Pancreas (tissue), 10 donors: Measurements from ENCODE around the gene TAF11L3. TPM values are rescaled to one million over a fixed set of nuclear protein-coding genes. Genes with fewer than 3 reads are reported as not detected.
"Not testable (repeated sequence)": the region's sequence is repeated elsewhere in the genome, so short reads cannot be mapped to it uniquely, and the experiment has no call there.

Experiments
- ATAC-seq, 4 donors: fragments of 200-7000 bp; cut with Tn5 transposase; one replicate each; pipeline versions ENCODE4 v1.8.0 to v1.9.1; 2020; ENCODE audit warnings: mild to moderate bottlenecking in 4 of 4, moderate library complexity in 4 of 4
- DNase-seq, 6 donors: peaks; one replicate each; pipeline ENCODE4 v3.0.0-alpha.2; 2020
- FAIRE-seq: peaks from 2 replicates; lab custom pipeline; 2012; peaks lifted over from hg19 to GRCh38; lab: Jason Lieb, UNC
- H3K27ac ChIP-seq, 4 donors: fragments of 200-600 bp; sonication (generic); 1 replicate in 3 of 4; 2 replicates in 1 of 4; pipeline versions ENCODE4 v1.5.0 to v1.8.0; 2020
- H3K27me3 ChIP-seq, 4 donors: fragments of 200-600 bp; one replicate each; pipeline ENCODE4 v1.8.0; 2021
- H3K36me3 ChIP-seq, 3 donors: fragments of 200-600 bp; sonication (generic) in 1 of 3; one replicate each; pipeline versions ENCODE4 v1.5.0 to v1.8.0; 2020 to 2021
- H3K4me1 ChIP-seq, 3 donors: fragments of 200-600 bp; one replicate each; pipeline ENCODE4 v1.8.0; 2021
- H3K4me3 ChIP-seq, 4 donors: fragments of 200-600 bp; sonication (generic) in 2 of 4; one replicate each; pipeline versions ENCODE4 v1.5.0 to v1.8.0; 2020 to 2021
- H3K9me3 ChIP-seq, 4 donors: fragments of 200-600 bp; one replicate each; pipeline ENCODE4 v1.8.0; 2021
- CTCF ChIP-seq, 4 donors: fragments of 200-600 bp; sonication (generic) in 3 of 4; IDR thresholded peaks; one replicate each; pipeline versions ENCODE4 v1.5.0 to v1.8.0; 2021; ENCODE audit warnings: antibody characterized with exemption in 4 of 4
- WGBS, 2 donors: extraction: QIAGEN DNeasy Blood & Tissue Kit; methylation state at CpG; one replicate each; pipeline ENCODE4 v1.1.7; 2013; 5-methylcytosine and 5-hydroxymethylcytosine counted together
- intact Hi-C, 3 donors: fragments of 100-400 bp; cut with DNase I; formaldehyde crosslinking; loops; one replicate each; pipeline versions ENCODE4 v1.11.1 to v1.14.2; 2022
- polyA plus RNA-seq, 2 donors: library from polyadenylated mRNA; stranded (reverse); fragments of 200-250 nt; gene quantifications; one replicate each; pipeline ENCODE4 v1.2.3, GENCODE V29; 2013
- total RNA-seq, 6 donors: library from RNA; stranded (reverse); fragmentation: NEBNext Ultra II Directional in 4 of 6; extraction: Animal tissue kit (Norgen Biotek cat#: 25700) in 4 of 6; gene quantifications; one replicate each; pipeline versions ENCODE4 v1.2.1 to v1.2.4, GENCODE V29; 2021 to 2023
- donor health status: healthy with polysubstance abuse.
- donor health status: DM: no; HTN: no; CAD: no; lungs with moderate emphysema.
- donor health status: DM: no; HTN: no; CAD: no.
- donor health status: control.
- donor health status: control.
- donor health status: Bipolar disorder and iron deficiency.
- donor health status: DM: yes; HTN: yes; CAD: no.
- donor health status: DM: no; HTN: no; CAD: no.
- donor health status: DM: no; HTN: no; CAD: no.
- donor health status: DM: yes; HTN: yes; CAD: no.

The TAF11L3 gene
- total and polyA plus RNA-seq, 8 donors = not detected

- WGBS, 2 donors = 82 to 90% methylated on average over 17 of the region's 17 CpGs
- no peaks in the 10 kb centered on the region for H3K27me3 ChIP-seq
- H3K4me3 ChIP-seq = no peak overlapping the region
- no peak for TF ChIP-seq CTCF (IDR thresholded peaks at IDR 0.05)
- ATAC-seq = no peak
- no peak for DNase-seq
- no peak for FAIRE-seq
- H3K36me3 ChIP-seq = no peaks in the 10 kb centered on the region
- H3K9me3 ChIP-seq = no peaks in the 10 kb centered on the region
- no peak overlapping the region for H3K27ac ChIP-seq
- H3K4me1 ChIP-seq = no peaks in the 10 kb centered on the region
- intact Hi-C loops = no loop called here
Observed at GRCh38 chr5:17511775-17512325, 6.3 kb upstream of the TAF11L3 start.

GRCh38 chr5:17517526-17517925 lies 641 bp upstream of the TAF11L3 start:
- 70 to 77% methylated on average over 8 to 9 of the region's 12 CpGs for WGBS, 2 donors
- H3K4me1 ChIP-seq, ATAC-seq, H3K4me3 ChIP-seq, H3K27ac ChIP-seq, H3K9me3 ChIP-seq, H3K27me3 ChIP-seq, FAIRE-seq, H3K36me3 ChIP-seq, intact Hi-C loops: not testable (repeated sequence)
- DNase-seq = peak in 2 of 6 donors; percentile 43 to 58

GRCh38 chr5:17519508-17519907 lies 1.3 kb downstream of the TAF11L3 start:
- WGBS, 2 donors = 79 to 85% methylated on average over 8 of the region's 14 CpGs

GRCh38 chr5:17521501-17521900 lies 3.3 kb downstream of the TAF11L3 start, which contains the start of gene TAF11L4:
Gene TAF11L4 (plus strand): TSS chr5:17521801.
- H3K9me3 ChIP-seq, DNase-seq, H3K27me3 ChIP-seq, intact Hi-C loops, FAIRE-seq, H3K4me1 ChIP-seq, ATAC-seq, H3K4me3 ChIP-seq, H3K36me3 ChIP-seq, H3K27ac ChIP-seq: not testable (repeated sequence)
- WGBS, 2 donors = no CpG with 5 or more reads among the region's 15 CpGs

More at GRCh38 chr5:17519508-17519907, 1.3 kb downstream of the TAF11L3 start:
- DNase-seq, H3K4me3 ChIP-seq, ATAC-seq, H3K36me3 ChIP-seq, H3K9me3 ChIP-seq, H3K4me1 ChIP-seq, FAIRE-seq, intact Hi-C loops, H3K27me3 ChIP-seq, H3K27ac ChIP-seq: not testable (repeated sequence)

GRCh38 chr5:17524935-17525334 lies 6.8 kb downstream of the TAF11L3 start, which contains the start of gene TAF11L5:
Gene TAF11L5 (plus strand): TSS chr5:17525235.
- H3K36me3 ChIP-seq, H3K4me1 ChIP-seq, H3K27ac ChIP-seq, H3K27me3 ChIP-seq, H3K9me3 ChIP-seq, FAIRE-seq, H3K4me3 ChIP-seq, intact Hi-C loops, ATAC-seq, DNase-seq: not testable (repeated sequence)
- no CpG with 5 or more reads among the region's 15 CpGs for WGBS, 2 donors

- ATAC-seq, H3K36me3 ChIP-seq, H3K9me3 ChIP-seq, intact Hi-C loops, H3K27me3 ChIP-seq, H3K4me1 ChIP-seq, H3K27ac ChIP-seq, FAIRE-seq, H3K4me3 ChIP-seq: not testable (repeated sequence)
- WGBS, 2 donors = 78 to 85% methylated on average over 9 of the region's 17 CpGs
- peak in 3 of 6 donors; percentile 9 to 44 (median 23) for DNase-seq
Observed at GRCh38 chr5:17526504-17526903, 8.3 kb downstream of the TAF11L3 start.

- intact Hi-C loops, FAIRE-seq, H3K27me3 ChIP-seq, DNase-seq, H3K36me3 ChIP-seq, H3K4me3 ChIP-seq, H3K4me1 ChIP-seq, H3K9me3 ChIP-seq, ATAC-seq, H3K27ac ChIP-seq: not testable (repeated sequence)
- no CpG with 5 or more reads among the region's 15 CpGs for WGBS, 2 donors
Observed at GRCh38 chr5:17528369-17528768, 10.2 kb downstream of the TAF11L3 start, which contains the start of gene TAF11L6. Gene TAF11L6 (plus strand): TSS chr5:17528669.

Other genes starting within 250 kb of the TAF11L3 start
- gene TAF11L2, start 20.1 kb upstream of the TAF11L3 start, total RNA-seq = not detected
- gene TAF11L2, start 20.1 kb upstream of the TAF11L3 start, polyA plus RNA-seq = not detected
- not detected for gene TAF11L4, start 3.4 kb downstream of the TAF11L3 start, total RNA-seq
- not detected for gene TAF11L4, start 3.4 kb downstream of the TAF11L3 start, polyA plus RNA-seq
- gene TAF11L5, start 6.9 kb downstream of the TAF11L3 start, total RNA-seq = not detected
- not detected for gene TAF11L5, start 6.9 kb downstream of the TAF11L3 start, polyA plus RNA-seq
- gene TAF11L6, start 10.3 kb downstream of the TAF11L3 start, total RNA-seq = not detected
- not detected for gene TAF11L6, start 10.3 kb downstream of the TAF11L3 start, polyA plus RNA-seq
- gene TAF11L7, start 67.4 kb downstream of the TAF11L3 start, total RNA-seq = not detected
- gene TAF11L7, start 67.4 kb downstream of the TAF11L3 start, polyA plus RNA-seq = not detected
- not detected for gene TAF11L8, start 72.6 kb downstream of the TAF11L3 start, total RNA-seq
- gene TAF11L8, start 72.6 kb downstream of the TAF11L3 start, polyA plus RNA-seq = not detected
- gene TAF11L9, start 76.0 kb downstream of the TAF11L3 start, total RNA-seq = not detected
- gene TAF11L9, start 76.0 kb downstream of the TAF11L3 start, polyA plus RNA-seq = not detected
- not detected for gene TAF11L10, start 79.5 kb downstream of the TAF11L3 start, total RNA-seq
- not detected for gene TAF11L10, start 79.5 kb downstream of the TAF11L3 start, polyA plus RNA-seq
- gene TAF11L11, start 85.8 kb downstream of the TAF11L3 start, total RNA-seq = not detected
- gene TAF11L11, start 85.8 kb downstream of the TAF11L3 start, polyA plus RNA-seq = not detected
- not detected for gene TAF11L12, start 92.0 kb downstream of the TAF11L3 start, total RNA-seq
- gene TAF11L12, start 92.0 kb downstream of the TAF11L3 start, polyA plus RNA-seq = not detected
- gene TAF11L13, start 113.7 kb downstream of the TAF11L3 start, total RNA-seq = not detected
- gene TAF11L13, start 113.7 kb downstream of the TAF11L3 start, polyA plus RNA-seq = not detected
- gene TAF11L14, start 116.1 kb downstream of the TAF11L3 start, total RNA-seq = not detected
- not detected for gene TAF11L14, start 116.1 kb downstream of the TAF11L3 start, polyA plus RNA-seq